Fibroblast of villous mesenchyme (primary cell): Measurements from ENCODE around the gene ADAMTS2. TPM values are rescaled to one million over a fixed set of nuclear protein-coding genes. Genes with fewer than 3 reads are reported as not detected.

Experiments
- DNase-seq: peaks from one replicate; pipeline ENCODE4 v3.0.0-alpha.2; 2010; ENCODE audit warnings: low read depth
- H3K4me3 ChIP-seq: 2 replicates; pipeline ENCODE4 v1.5.1; 2011; ENCODE audit warnings: low read depth, mild to moderate bottlenecking, low read length
- CTCF ChIP-seq: IDR thresholded peaks from 2 replicates; pipeline ENCODE4 v1.5.1; 2012; ENCODE audit warnings: low read depth, mild to moderate bottlenecking, low read length; ENCODE audit not compliant: insufficient read depth
- total RNA-seq: library from RNA; depleted of rRNA; stranded (reverse); fragments of >200 nt; gene quantifications from 2 replicates; pipeline ENCODE4 v1.2.3, GENCODE V29; 2012

The ADAMTS2 gene
- total RNA-seq, 1 donor, result 30.2 TPM

- H3K4me3 ChIP-seq, result no peak overlapping the region
- no peak for TF ChIP-seq CTCF
- no peak for DNase-seq
Observed at GRCh38 chr5:179323026-179323870, 22.0 kb downstream of the ADAMTS2 start.

GRCh38 chr5:179322071-179323025 lies 22.9 kb downstream of the ADAMTS2 start:
- DNase-seq, result no peak
- H3K4me3 ChIP-seq, result no peak overlapping the region
- no peak for TF ChIP-seq CTCF

GRCh38 chr5:179321206-179321987 lies 23.9 kb downstream of the ADAMTS2 start:
- no peak for TF ChIP-seq CTCF
- no peak for DNase-seq
- no peak overlapping the region for H3K4me3 ChIP-seq

GRCh38 chr5:179319741-179320281 lies 25.4 kb downstream of the ADAMTS2 start:
- DNase-seq, result peak; percentile 59
- H3K4me3 ChIP-seq, result no peak overlapping the region
- TF ChIP-seq CTCF, result no peak

- H3K4me3 ChIP-seq, result no peak overlapping the region
- no peak for TF ChIP-seq CTCF
- no peak for DNase-seq
Observed at GRCh38 chr5:179319123-179319522, 26.1 kb downstream of the ADAMTS2 start.
